IMR-90 (cell line): ENCODE data around the gene GIMAP8. TPM values are rescaled to one million over a fixed set of nuclear protein-coding genes. Genes with fewer than 3 reads are reported as not detected.

Experiments
- ATAC-seq: fragments of 200-7000 bp; cut with Tn5 transposase; 2 replicates; pipeline ENCODE4 v1.9.1; 2020; ENCODE audit warnings: low read depth, mild to moderate bottlenecking, moderate library complexity
- BruUV-seq: library from RNA; stranded (reverse); fragments of 400-500 nt; replicated peaks from 2 replicates; lab custom pipeline; 2021; lab: Mats Ljungman, UMichigan
- CTCF ChIA-PET: fragments of 300-600 bp; formaldehyde crosslinking; extraction: SDS; loops from one replicate; lab custom pipeline; 2021; ENCODE audit warnings: antibody characterized with exemption; lab: Yijun Ruan, JAX
- POLR2A ChIA-PET: fragments of 300-600 bp; sonication (Branson Sonifier 250); formaldehyde crosslinking; loops from one replicate; lab custom pipeline; 2022; ENCODE audit warnings: antibody characterized with exemption; ENCODE audit not compliant: unreplicated experiment; lab: Charles Lee
- DNase-seq: peaks from one replicate; pipeline ENCODE4 v3.0.0; 2013
- H2AFZ ChIP-seq: replicated peaks from 2 replicates; pipeline ENCODE3; 2013; ENCODE audit warnings: low read length, mild to moderate bottlenecking; ENCODE audit not compliant: poor library complexity
- H2AK5ac ChIP-seq: 2 replicates; pipeline ENCODE4 v1.6.1; 2013; ENCODE audit warnings: low read depth, low read length, inconsistent platforms
- H2AK9ac ChIP-seq: replicated peaks from 2 replicates; pipeline ENCODE3; 2013; ENCODE audit warnings: mild to moderate bottlenecking, low read depth, low read length, moderate library complexity; ENCODE audit not compliant: poor library complexity
- H2BK120ac ChIP-seq: 2 replicates; pipeline ENCODE4 v1.6.1; 2013; ENCODE audit warnings: low read depth, low read length, inconsistent platforms
- H2BK15ac ChIP-seq: 3 replicates; pipeline ENCODE4 v1.6.1; 2013; ENCODE audit warnings: low read depth, low read length, inconsistent platforms
- H2BK20ac ChIP-seq: 2 replicates; pipeline ENCODE4 v1.6.1; 2013; ENCODE audit warnings: low read depth, mild to moderate bottlenecking, inconsistent platforms, low read length, moderate library complexity
- H2BK5ac ChIP-seq: 2 replicates; pipeline ENCODE4 v1.6.1; 2013; ENCODE audit warnings: mild to moderate bottlenecking, low read depth, low read length, inconsistent platforms; ENCODE audit not compliant: poor library complexity, severe bottlenecking
- H3K14ac ChIP-seq: replicated peaks from 2 replicates; pipeline ENCODE4 v1.6.1; 2013; ENCODE audit warnings: low read depth, low read length, inconsistent platforms
- H3K18ac ChIP-seq: 2 replicates; pipeline ENCODE4 v1.6.1; 2013; ENCODE audit warnings: low read depth, low read length, control low read depth
- H3K23ac ChIP-seq: 2 replicates; pipeline ENCODE4 v1.6.1; 2013; ENCODE audit warnings: low read depth, low read length, inconsistent platforms
- H3K27ac ChIP-seq: 2 replicates; pipeline ENCODE4 v1.5.1; 2013; ENCODE audit warnings: mild to moderate bottlenecking, control low read depth, low read length; ENCODE audit not compliant: insufficient read depth
- H3K27me3 ChIP-seq: 2 replicates; pipeline ENCODE4 v1.6.1; 2013; ENCODE audit warnings: low read length; ENCODE audit not compliant: control insufficient read depth, insufficient read depth
- H3K36me3 ChIP-seq: 2 replicates; pipeline ENCODE4 v1.6.1; 2013; ENCODE audit warnings: low read length, mixed read lengths; ENCODE audit not compliant: control insufficient read depth, insufficient read depth
- H3K4ac ChIP-seq: 2 replicates; pipeline ENCODE4 v1.6.1; 2013; ENCODE audit warnings: low read depth, low read length, inconsistent platforms
- H3K4me1 ChIP-seq: 2 replicates; pipeline ENCODE4 v1.6.1; 2013; ENCODE audit warnings: low read length, mixed read lengths; ENCODE audit not compliant: control insufficient read depth, insufficient read depth
- H3K4me2 ChIP-seq: 2 replicates; pipeline ENCODE4 v1.6.1; 2013; ENCODE audit warnings: low read depth, mild to moderate bottlenecking, control low read depth, low read length, moderate library complexity
- H3K4me3 ChIP-seq: 2 replicates; pipeline ENCODE4 v1.5.1; 2013; ENCODE audit warnings: low read depth, mild to moderate bottlenecking, control low read depth, low read length, moderate library complexity; ENCODE audit not compliant: insufficient read depth
- H3K56ac ChIP-seq: 2 replicates; pipeline ENCODE4 v1.6.1; 2013; ENCODE audit warnings: low read length, inconsistent platforms; ENCODE audit not compliant: insufficient read depth; ENCODE audit errors: extremely low read depth
- H3K79me1 ChIP-seq, 2 experiments: 2 replicates each; pipeline ENCODE4 v1.6.1; 2013; ENCODE audit warnings: low read length in 2 of 2, inconsistent platforms in 1 of 2, low read depth in 1 of 2
- H3K9ac ChIP-seq: 2 replicates; pipeline ENCODE4 v1.6.1; 2013; ENCODE audit warnings: low read depth, low read length, control low read depth
- H3K9me1 ChIP-seq: 2 replicates; pipeline ENCODE4 v1.6.1; 2013; ENCODE audit warnings: low read length, inconsistent platforms; ENCODE audit not compliant: insufficient read depth
- H3K9me3 ChIP-seq: 2 replicates; pipeline ENCODE4 v1.6.1; 2013; ENCODE audit warnings: low read length; ENCODE audit not compliant: control insufficient read depth, insufficient read depth
- H4K20me1 ChIP-seq: 2 replicates; pipeline ENCODE4 v1.6.1; 2013; ENCODE audit warnings: low read length, inconsistent platforms; ENCODE audit not compliant: insufficient read depth
- H4K5ac ChIP-seq: 2 replicates; pipeline ENCODE4 v1.6.1; 2013; ENCODE audit warnings: mild to moderate bottlenecking, low read depth, low read length, control low read depth
- H4K8ac ChIP-seq, 2 experiments: 2 replicates each; pipeline ENCODE4 v1.6.1; 2013; ENCODE audit warnings: low read depth in 2 of 2, low read length in 2 of 2, control low read depth in 1 of 2, inconsistent platforms in 1 of 2
- H4K91ac ChIP-seq: 2 replicates; pipeline ENCODE4 v1.6.1; 2013; ENCODE audit warnings: low read depth, low read length, inconsistent platforms; ENCODE audit not compliant: insufficient read depth
- BHLHE40 ChIP-seq: fragments of 150-350 bp; IDR thresholded peaks from 2 replicates; pipeline ENCODE4 v1.6.1; 2016; ENCODE audit warnings: mild to moderate bottlenecking, low read depth, low read length
- CEBPB ChIP-seq: IDR thresholded peaks from 2 replicates; pipeline ENCODE4 v1.6.1; 2012; ENCODE audit warnings: low read depth, low read length, improper control_type of control experiment
- ELK1 ChIP-seq: fragments of 150-350 bp; IDR thresholded peaks from 2 replicates; pipeline ENCODE4 v1.6.1; 2016; ENCODE audit warnings: low read depth, mild to moderate bottlenecking, low read length, moderate library complexity, borderline replicate concordance
- FOS ChIP-seq: fragments of 150-350 bp; IDR thresholded peaks from 2 replicates; pipeline ENCODE4 v1.6.1; 2016; ENCODE audit warnings: low read depth, low read length
- MAFK ChIP-seq: IDR thresholded peaks from 2 replicates; pipeline ENCODE4 v1.6.1; 2012; ENCODE audit warnings: low read depth, low read length, improper control_type of control experiment
- MAZ ChIP-seq: IDR thresholded peaks from 2 replicates; pipeline ENCODE4 v1.6.1; 2012; ENCODE audit warnings: low read depth, mild to moderate bottlenecking, low read length, improper control_type of control experiment, moderate library complexity, borderline replicate concordance
- MXI1 ChIP-seq: IDR thresholded peaks from 2 replicates; pipeline ENCODE4 v1.6.1; 2012; ENCODE audit warnings: low read depth, mild to moderate bottlenecking, low read length, moderate library complexity, borderline replicate concordance
- POLR2A ChIP-seq: IDR thresholded peaks from 2 replicates; pipeline ENCODE4 v1.6.1; 2012; ENCODE audit warnings: mild to moderate bottlenecking, low read depth, low read length
- RAD21 ChIP-seq: IDR thresholded peaks from 2 replicates; pipeline ENCODE4 v1.6.1; 2012; ENCODE audit warnings: low read length, improper control_type of control experiment
- RCOR1 ChIP-seq: IDR thresholded peaks from 2 replicates; pipeline ENCODE4 v1.6.1; 2012; ENCODE audit warnings: mild to moderate bottlenecking, low read length, improper control_type of control experiment; ENCODE audit not compliant: insufficient replicate concordance
- RFX5 ChIP-seq: IDR thresholded peaks from 2 replicates; pipeline ENCODE4 v1.8.0; 2012; ENCODE audit warnings: low read depth, mild to moderate bottlenecking, low read length, moderate library complexity
- SMC3 ChIP-seq: fragments of 150-350 bp; IDR thresholded peaks from 2 replicates; pipeline ENCODE4 v1.6.1; 2016; ENCODE audit warnings: low read depth, mild to moderate bottlenecking, antibody characterized with exemption, low read length, moderate library complexity
- whole genome bisulfite sequencing, 2 experiments: methylation state at CpG; one replicate each; pipeline versions ENCODE4 v1.1.5 to v1.1.7; 2013; ENCODE audit warnings: missing lambda C conversion rate in 2 of 2; ENCODE audit not compliant: insufficient read length in 1 of 2; ENCODE audit errors: extremely low coverage in 2 of 2; 5-methylcytosine and 5-hydroxymethylcytosine counted together
- dilution Hi-C: fragments of 300-500 bp; cut with HindIII; formaldehyde crosslinking; loops from one replicate; pipeline ENCODE4 v1.14.3; 2018; ENCODE audit warnings: low sequenced_read_pairs; ENCODE audit not compliant: unreplicated experiment
- in situ Hi-C: fragments of 300-500 bp; cut with MboI; formaldehyde crosslinking; loops from 3 replicates; pipeline ENCODE4 v1.14.3; 2019; ENCODE audit warnings: low sequenced_read_pairs, inconsistent platforms, mixed read lengths
- intact Hi-C: fragments of 100-400 bp; cut with micrococcal nuclease; formaldehyde crosslinking; loops from 2 replicates; pipeline ENCODE4 v1.10.0; 2022
- polyA plus RNA-seq, 3 experiments: library from polyadenylated mRNA; depleted of rRNA; stranded (reverse); fragments of >200 nt; gene quantifications; 2 replicates each; pipeline ENCODE4 v1.2.3, GENCODE V29; 2012; ENCODE audit warnings: low replicate concordance in 1 of 3
- total RNA-seq: library from RNA; depleted of rRNA; stranded (reverse); fragments of >200 nt; gene quantifications from 2 replicates; pipeline ENCODE4 v1.2.3, GENCODE V29; 2012
- TF ChIP-seq, protein P1 (sequence below): fragments of 150-350 bp; IDR thresholded peaks from 2 replicates; pipeline ENCODE4 v1.6.1; 2017; ENCODE audit warnings: mild to moderate bottlenecking, antibody characterized with exemption, low read length, low read depth
- TF ChIP-seq, protein P2 (sequence below): conservative IDR thresholded peaks from 2 replicates; pipeline ENCODE4 v1.5.1; 2012; ENCODE audit warnings: mild to moderate bottlenecking, low read depth, low read length, improper control_type of control experiment

Gene GIMAP8
- total and polyA plus RNA-seq, 2 of the 4 experiments (the other 2 are of a cell fraction): not detected

DNA sequence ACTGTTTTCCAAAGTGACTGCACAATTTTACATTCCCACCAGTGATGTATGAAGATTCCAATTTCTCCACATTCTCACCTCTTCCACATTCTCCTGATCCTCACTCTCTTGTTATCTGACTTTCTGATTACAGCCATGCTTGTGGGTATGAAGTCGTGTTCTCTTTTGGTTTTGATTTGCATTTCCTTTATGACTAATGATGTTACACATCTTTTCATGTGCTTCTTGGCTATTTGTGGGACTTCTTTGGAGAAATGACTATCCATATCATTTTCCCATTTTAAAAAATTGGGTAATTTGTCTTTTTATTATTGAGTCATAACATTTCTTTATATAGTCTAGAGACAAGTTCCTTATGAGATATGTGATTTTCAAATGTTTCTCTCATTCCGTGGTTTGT lies 10.5 kb upstream of the GIMAP8 start:
- ChIA-PET POLR2A (no interaction called here), CTCF (no interaction called here)
- dilution Hi-C loops: no loop called here
- in situ Hi-C loops: no loop called here
- H4K5ac ChIP-seq: no peak overlapping the region
- no TSS peak for BruUV-seq
- no peaks in the 10 kb centered on the region for H4K20me1 ChIP-seq
- H3K4me3 ChIP-seq: no peak overlapping the region
- ATAC-seq (no peak), DNase-seq (peak; percentile 7)
- intact Hi-C loops: no loop called here
- no peaks in the 10 kb centered on the region for H3K79me1 ChIP-seq
- H2AK9ac ChIP-seq: no peak overlapping the region
- H3K27me3 ChIP-seq: peaks cover 2% of the 10 kb centered on the region; the same call in 1 of the 2 replicates
- no peaks in the 10 kb centered on the region for H3K36me3 ChIP-seq
- no peak overlapping the region for H3K23ac ChIP-seq
- H2BK15ac ChIP-seq: no peak overlapping the region
- no peak overlapping the region for H2BK120ac ChIP-seq
- no peak overlapping the region for H4K8ac ChIP-seq
- peaks cover 11% of the 10 kb centered on the region for H3K9me3 ChIP-seq
- no peak overlapping the region for H2AK5ac ChIP-seq
- no CpG with 5 or more reads among the region's 2 CpGs for WGBS, 2 experiments
- no peak for TF ChIP-seq SMC3
- no peak for TF ChIP-seq RAD21
- TF ChIP-seq MAZ: no peak
- no peak for TF ChIP-seq BHLHE40
- no peak for TF ChIP-seq CEBPB
- no peak for TF ChIP-seq RFX5
- TF ChIP-seq FOS: no peak
- TF ChIP-seq RCOR1: no peak
- no peak for TF ChIP-seq MAFK
- no peak for TF ChIP-seq POLR2A
- TF ChIP-seq, protein P1, sequence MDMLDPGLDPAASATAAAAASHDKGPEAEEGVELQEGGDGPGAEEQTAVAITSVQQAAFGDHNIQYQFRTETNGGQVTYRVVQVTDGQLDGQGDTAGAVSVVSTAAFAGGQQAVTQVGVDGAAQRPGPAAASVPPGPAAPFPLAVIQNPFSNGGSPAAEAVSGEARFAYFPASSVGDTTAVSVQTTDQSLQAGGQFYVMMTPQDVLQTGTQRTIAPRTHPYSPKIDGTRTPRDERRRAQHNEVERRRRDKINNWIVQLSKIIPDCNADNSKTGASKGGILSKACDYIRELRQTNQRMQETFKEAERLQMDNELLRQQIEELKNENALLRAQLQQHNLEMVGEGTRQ: no peak
- TF ChIP-seq ELK1: no peak
- TF ChIP-seq, protein P2, sequence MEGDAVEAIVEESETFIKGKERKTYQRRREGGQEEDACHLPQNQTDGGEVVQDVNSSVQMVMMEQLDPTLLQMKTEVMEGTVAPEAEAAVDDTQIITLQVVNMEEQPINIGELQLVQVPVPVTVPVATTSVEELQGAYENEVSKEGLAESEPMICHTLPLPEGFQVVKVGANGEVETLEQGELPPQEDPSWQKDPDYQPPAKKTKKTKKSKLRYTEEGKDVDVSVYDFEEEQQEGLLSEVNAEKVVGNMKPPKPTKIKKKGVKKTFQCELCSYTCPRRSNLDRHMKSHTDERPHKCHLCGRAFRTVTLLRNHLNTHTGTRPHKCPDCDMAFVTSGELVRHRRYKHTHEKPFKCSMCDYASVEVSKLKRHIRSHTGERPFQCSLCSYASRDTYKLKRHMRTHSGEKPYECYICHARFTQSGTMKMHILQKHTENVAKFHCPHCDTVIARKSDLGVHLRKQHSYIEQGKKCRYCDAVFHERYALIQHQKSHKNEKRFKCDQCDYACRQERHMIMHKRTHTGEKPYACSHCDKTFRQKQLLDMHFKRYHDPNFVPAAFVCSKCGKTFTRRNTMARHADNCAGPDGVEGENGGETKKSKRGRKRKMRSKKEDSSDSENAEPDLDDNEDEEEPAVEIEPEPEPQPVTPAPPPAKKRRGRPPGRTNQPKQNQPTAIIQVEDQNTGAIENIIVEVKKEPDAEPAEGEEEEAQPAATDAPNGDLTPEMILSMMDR: no peak
- no peak for TF ChIP-seq MXI1
- H3K18ac ChIP-seq: no peak overlapping the region
- H4K91ac ChIP-seq: no peak overlapping the region
- no peak overlapping the region for H2AFZ ChIP-seq
- H3K4ac ChIP-seq: no peak overlapping the region
- H2BK20ac ChIP-seq: no peak overlapping the region
- H3K4me2 ChIP-seq: no peak overlapping the region
- no peak overlapping the region for H3K27ac ChIP-seq
- H3K9ac ChIP-seq: no peak overlapping the region
- H3K56ac ChIP-seq: no peak overlapping the region
- H2BK5ac ChIP-seq: no peak overlapping the region
- no peaks in the 10 kb centered on the region for H3K4me1 ChIP-seq
- no peak overlapping the region for H3K14ac ChIP-seq
- H3K9me1 ChIP-seq: no peaks in the 10 kb centered on the region
